Spleen (tissue), 11 donors: ENCODE results near the gene IQCB1. TPM values are rescaled to one million over a fixed set of nuclear protein-coding genes. Genes with fewer than 3 reads are reported as not detected.

Experiments used
- DNase-seq: peaks from one replicate; pipeline ENCODE4 v3.0.0-alpha.2; 2020
- H3K27ac ChIP-seq, 8 donors: fragments of 200-600 bp; sonication (generic) in 7 of 8; 1 replicate in 4 of 8; 2 replicates in 4 of 8; pipeline versions ENCODE4 v1.5.0 to v1.8.0; 2016 to 2021; ENCODE audit warnings: inconsistent platforms in 4 of 8, mild to moderate bottlenecking in 4 of 8, moderate library complexity in 1 of 8
- H3K27me3 ChIP-seq, 7 donors: fragments of 200-600 bp; sonication (generic) in 6 of 7; replicated peaks in 1 of 7; 1 replicate in 4 of 7; 2 replicates in 3 of 7; pipeline versions ENCODE4 v1.5.0 to v1.8.0; 2016 to 2021; ENCODE audit warnings: inconsistent platforms in 3 of 7, mild to moderate bottlenecking in 1 of 7
- H3K36me3 ChIP-seq, 6 donors: fragments of 200-600 bp; sonication (generic) in 5 of 6; 1 replicate in 4 of 6; 2 replicates in 2 of 6; pipeline versions ENCODE4 v1.5.0 to v1.8.0; 2016 to 2021; ENCODE audit warnings: inconsistent platforms in 2 of 6
- H3K4me1 ChIP-seq, 6 donors: fragments of 200-600 bp; sonication (generic) in 5 of 6; 1 replicate in 3 of 6; 2 replicates in 3 of 6; pipeline versions ENCODE4 v1.5.0 to v1.8.0; 2016 to 2021; ENCODE audit warnings: inconsistent platforms in 3 of 6
- H3K4me3 ChIP-seq, 8 donors: fragments of 200-600 bp; sonication (generic) in 7 of 8; 1 replicate in 4 of 8; 2 replicates in 4 of 8; pipeline versions ENCODE4 v1.5.0 to v1.8.0; 2016 to 2021; ENCODE audit warnings: inconsistent platforms in 4 of 8, mild to moderate bottlenecking in 4 of 8, moderate library complexity in 2 of 8
- H3K9me3 ChIP-seq, 8 donors: fragments of 200-600 bp; sonication (generic) in 7 of 8; 1 replicate in 4 of 8; 2 replicates in 4 of 8; pipeline versions ENCODE4 v1.5.0 to v1.8.0; 2016 to 2021; ENCODE audit warnings: inconsistent platforms in 4 of 8
- POLR2A ChIP-seq, 3 donors: fragments of 450-650 bp; IDR thresholded peaks; one replicate each; pipeline ENCODE4 v1.5.1; 2017; ENCODE audit warnings: antibody characterized with exemption in 3 of 3, mild to moderate bottlenecking in 1 of 3
- POLR2AphosphoS5 ChIP-seq, 3 donors: sonication (generic); formaldehyde crosslinking; IDR thresholded peaks; one replicate each; pipeline ENCODE4 v1.5.1; 2017; ENCODE audit warnings: antibody characterized with exemption in 3 of 3
- WGBS, 5 donors: extraction: QIAGEN DNeasy Blood & Tissue Kit in 3 of 5; methylation state at CpG; one replicate each; pipeline versions ENCODE4 v1.1.5 to v1.1.7; 2013 to 2018; 5-methylcytosine and 5-hydroxymethylcytosine counted together
- intact Hi-C: fragments of 100-400 bp; cut with DNase I; formaldehyde crosslinking; loops from one replicate; pipeline ENCODE4 v1.15.0; 2023; ENCODE audit warnings: low total_unique reads
- polyA plus RNA-seq, 3 donors: library from polyadenylated mRNA; stranded (reverse); fragments of 200-250 nt; gene quantifications; one replicate each; pipeline ENCODE4 v1.2.1, GENCODE V29; 2013
- total RNA-seq, 7 donors: library from RNA; depleted of rRNA in 3 of 7; stranded (reverse); fragments of >200 nt in 3 of 7; fragmentation: NEBNext Ultra II Directional in 4 of 7; extraction: Animal tissue kit (Norgen Biotek cat#: 25700) in 4 of 7; gene quantifications; one replicate each; pipeline versions ENCODE4 v1.1.0 to v1.2.1, GENCODE V29; 2016 to 2021
- TF ChIP-seq, protein P1 (sequence below), 11 experiments: fragments of 200-600 bp in 7 of 11; fragments of 450-650 bp in 4 of 11; sonication (generic) in 4 of 11; IDR thresholded peaks in 8 of 11; conservative IDR thresholded peaks in 3 of 11; 1 replicate in 7 of 11; 2 replicates in 4 of 11; pipeline versions ENCODE4 v1.4.0 to v1.8.0; 2016 to 2021; ENCODE audit warnings: antibody characterized with exemption in 11 of 11, inconsistent platforms in 4 of 11, mild to moderate bottlenecking in 1 of 11
- donor health status: healthy with polysubstance abuse.
- donor health status: DM: no; HTN: no; CAD: no; lungs with moderate emphysema.
- donor health status: DM: no; HTN: no; CAD: no.
- donor health status: Bipolar disorder and iron deficiency.
- donor health status: healthy.
- donor health status: DM: no; HTN: no; CAD: no.
- donor health status: DM: yes; HTN: yes; CAD: no.

Gene IQCB1
- total and polyA plus RNA-seq, 10 donors, result 14.9 to 39.1 (median 26.5) TPM

DNA sequence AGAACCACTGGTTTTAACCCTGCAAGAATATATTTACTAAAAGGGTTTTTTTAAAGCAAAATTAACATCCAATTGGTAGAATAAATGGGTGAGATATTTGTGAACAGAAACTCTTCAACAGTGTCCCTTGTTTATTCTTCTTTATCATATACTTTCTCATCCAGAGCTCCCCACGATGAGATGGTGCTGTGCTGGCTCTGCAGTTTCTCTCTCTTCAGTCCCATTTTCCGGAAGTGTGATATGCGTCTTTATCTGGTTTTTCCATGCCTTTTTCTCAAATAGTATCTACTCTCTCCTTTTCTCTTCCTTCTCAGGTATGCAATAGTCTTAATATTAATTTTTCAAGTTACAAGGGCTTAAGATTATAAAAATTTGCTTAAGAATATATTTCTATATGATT is 1.6 kb upstream of the IQCB1 start:
- Histone ChIP-seq H3K4me3 (peak overlapping the region in 7 of 8 donors; percentile 59 to 82 (median 75)), H3K36me3 (peaks cover 0 to 18% (median 4%) of the 10 kb centered on the region in 6 donors), H3K27me3 (no peaks in the 10 kb centered on the region), H3K27ac (peak overlapping the region in 7 of 8 donors; percentile 82 to 93 (median 87)), H3K9me3 (no peaks in the 10 kb centered on the region), H3K4me1 (peaks cover 7 to 68% (median 42%) of the 10 kb centered on the region in 6 donors)
- intact Hi-C loops, result no loop called here
- no peak for DNase-seq
- 41 to 48% (median 43%) methylated on average over 3 of the region's 3 CpGs for WGBS, 5 donors
- TF ChIP-seq POLR2A (IDR thresholded peaks at IDR 0.05), result no peak
- TF ChIP-seq POLR2AphosphoS5 (IDR thresholded peaks at IDR 0.05), result no peak
- TF ChIP-seq, protein P1, sequence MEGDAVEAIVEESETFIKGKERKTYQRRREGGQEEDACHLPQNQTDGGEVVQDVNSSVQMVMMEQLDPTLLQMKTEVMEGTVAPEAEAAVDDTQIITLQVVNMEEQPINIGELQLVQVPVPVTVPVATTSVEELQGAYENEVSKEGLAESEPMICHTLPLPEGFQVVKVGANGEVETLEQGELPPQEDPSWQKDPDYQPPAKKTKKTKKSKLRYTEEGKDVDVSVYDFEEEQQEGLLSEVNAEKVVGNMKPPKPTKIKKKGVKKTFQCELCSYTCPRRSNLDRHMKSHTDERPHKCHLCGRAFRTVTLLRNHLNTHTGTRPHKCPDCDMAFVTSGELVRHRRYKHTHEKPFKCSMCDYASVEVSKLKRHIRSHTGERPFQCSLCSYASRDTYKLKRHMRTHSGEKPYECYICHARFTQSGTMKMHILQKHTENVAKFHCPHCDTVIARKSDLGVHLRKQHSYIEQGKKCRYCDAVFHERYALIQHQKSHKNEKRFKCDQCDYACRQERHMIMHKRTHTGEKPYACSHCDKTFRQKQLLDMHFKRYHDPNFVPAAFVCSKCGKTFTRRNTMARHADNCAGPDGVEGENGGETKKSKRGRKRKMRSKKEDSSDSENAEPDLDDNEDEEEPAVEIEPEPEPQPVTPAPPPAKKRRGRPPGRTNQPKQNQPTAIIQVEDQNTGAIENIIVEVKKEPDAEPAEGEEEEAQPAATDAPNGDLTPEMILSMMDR (IDR thresholded peaks at IDR 0.05 in 8 of 11, conservative IDR thresholded peaks at IDR 0.05 in 3 of 11), result no peak

DNA sequence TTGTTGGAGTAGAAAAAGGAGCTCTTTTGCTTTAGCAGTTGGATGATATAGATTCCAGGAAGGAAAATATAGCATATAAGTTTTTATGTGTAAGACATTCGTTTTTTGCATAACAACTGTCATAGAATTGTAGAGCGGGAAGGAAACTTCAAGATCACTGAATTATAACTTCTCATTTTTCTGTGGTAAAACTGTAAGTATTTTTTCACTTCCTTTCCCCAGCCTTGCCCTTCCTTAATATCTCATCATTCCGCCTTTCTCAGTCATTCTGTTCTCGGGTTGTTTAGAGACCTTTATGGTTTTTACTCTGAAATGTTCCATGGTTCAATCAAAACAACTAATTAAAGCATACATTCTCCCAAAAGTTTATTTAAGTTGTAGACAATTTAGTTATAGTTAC is 1.2 kb upstream of the IQCB1 start:
- no peak for DNase-seq
- intact Hi-C loops, result no loop called here

DNA sequence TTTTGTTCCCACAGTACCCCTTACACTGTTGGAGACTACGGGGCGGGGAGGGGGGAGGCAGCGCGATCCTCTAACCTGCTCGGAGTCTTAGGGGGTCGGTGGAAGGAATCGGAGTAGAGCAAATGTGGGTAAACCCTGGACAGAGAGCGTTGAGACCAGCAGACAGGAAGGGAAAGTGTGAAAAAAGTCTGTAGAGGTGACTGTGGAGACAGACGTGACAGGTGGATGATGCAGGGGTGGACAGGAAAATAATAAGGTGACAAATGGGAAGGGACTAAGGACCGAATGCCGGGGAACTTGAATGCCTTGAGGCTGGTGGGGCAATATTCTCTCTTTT is 573 bp upstream of the IQCB1 start:
- intact Hi-C loops, result no loop called here
- Histone ChIP-seq H3K27me3 (no peaks in the 10 kb centered on the region), H3K27ac (peak overlapping the region; percentile 79 to 93 (median 87)), H3K4me1 (peaks cover 7 to 78% (median 48%) of the 10 kb centered on the region in 6 donors), H3K36me3 (peaks cover 0 to 28% (median 5%) of the 10 kb centered on the region in 6 donors), H3K9me3 (no peaks in the 10 kb centered on the region), H3K4me3 (peak overlapping the region; percentile 59 to 82 (median 74))
- TF ChIP-seq POLR2AphosphoS5 (IDR thresholded peaks at IDR 0.05) (no peak), POLR2A (IDR thresholded peaks at IDR 0.05) (no peak)
- TF ChIP-seq, protein P1 (IDR thresholded peaks at IDR 0.05 in 8 of 11, conservative IDR thresholded peaks at IDR 0.05 in 3 of 11), result no peak
- 0 to 1% (median 0%) methylated on average over 11 of the region's 11 CpGs for WGBS, 5 donors
- no peak for DNase-seq

More for the DNA sequence above, 1.2 kb upstream of the IQCB1 start:
- Histone ChIP-seq H3K9me3 (no peaks in the 10 kb centered on the region), H3K27me3 (no peaks in the 10 kb centered on the region), H3K36me3 (peaks cover 0 to 23% (median 5%) of the 10 kb centered on the region in 6 donors), H3K4me1 (peaks cover 7 to 72% (median 46%) of the 10 kb centered on the region in 6 donors), H3K4me3 (peak overlapping the region; percentile 59 to 82 (median 74)), H3K27ac (peak overlapping the region in 7 of 8 donors; percentile 82 to 93 (median 87))
- TF ChIP-seq POLR2A (IDR thresholded peaks at IDR 0.05) (no peak), POLR2AphosphoS5 (IDR thresholded peaks at IDR 0.05) (no peak)
- TF ChIP-seq, protein P1 (IDR thresholded peaks at IDR 0.05 in 8 of 11, conservative IDR thresholded peaks at IDR 0.05 in 3 of 11), result no peak
- 20 to 32% (median 27%) methylated on average over 4 of the region's 4 CpGs for WGBS, 5 donors

DNA sequence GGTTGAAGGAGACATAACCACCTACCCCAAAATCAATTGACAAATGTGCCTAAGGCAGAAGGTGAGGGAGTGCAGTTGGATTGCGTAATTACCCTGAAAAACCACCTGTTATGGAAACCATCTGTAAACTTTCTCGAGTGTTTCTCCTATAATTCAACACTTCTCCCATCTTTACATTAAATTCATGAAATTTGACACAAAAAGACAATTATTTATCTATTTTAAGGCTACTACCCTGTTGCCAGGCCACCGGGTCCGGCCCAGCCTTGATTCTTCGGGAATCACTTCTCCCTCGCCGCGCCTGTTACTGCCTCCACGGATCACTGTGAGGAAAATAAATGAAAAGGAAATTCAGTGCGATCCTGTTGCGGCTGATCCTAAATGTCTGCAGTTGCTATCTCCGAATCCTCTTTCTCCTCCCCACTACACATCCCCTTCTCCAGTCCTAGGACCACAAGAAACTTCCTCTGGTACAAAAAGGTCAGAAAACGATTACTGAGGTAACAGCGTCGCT is 646 bp downstream of the IQCB1 start:
- Histone ChIP-seq H3K4me3 (peak overlapping the region; percentile 59 to 82 (median 74)), H3K27me3 (no peaks in the 10 kb centered on the region), H3K9me3 (no peaks in the 10 kb centered on the region), H3K36me3 (peaks cover 0 to 33% (median 5%) of the 10 kb centered on the region in 6 donors), H3K27ac (peak overlapping the region; percentile 79 to 93 (median 87)), H3K4me1 (peaks cover 7 to 86% (median 49%) of the 10 kb centered on the region in 6 donors)
- intact Hi-C loops, result no loop called here
- no peak for TF ChIP-seq POLR2AphosphoS5 (IDR thresholded peaks at IDR 0.05)
- TF ChIP-seq, protein P1 (IDR thresholded peaks at IDR 0.05 in 8 of 11, conservative IDR thresholded peaks at IDR 0.05 in 3 of 11), result no peak
- no peak for TF ChIP-seq POLR2A (IDR thresholded peaks at IDR 0.05)
- DNase-seq, result no peak
- 8 to 12% (median 10%) methylated on average over 15 of the region's 15 CpGs for WGBS, 5 donors
